ENCODE measurements around the gene GDPD2.

The GDPD2 gene

GRCh38 chrX:70436343-70436742 lies 13.2 kb downstream of the GDPD2 start:
- DNase-seq (ENCODE audit: low read depth, low spot score) = no peak
- H3K27ac ChIP-seq = no peak overlapping the region

- H3K27ac ChIP-seq = no peak overlapping the region
- no peak for DNase-seq (ENCODE audit: low read depth, low spot score)
Measured at GRCh38 chrX:70437011-70437410, 13.9 kb downstream of the GDPD2 start.

GRCh38 chrX:70437921-70438665 lies 15.0 kb downstream of the GDPD2 start:
- DNase-seq (ENCODE audit: low read depth, low spot score) = no peak
- H3K27ac ChIP-seq = peak overlapping the region; percentile 65

- DNase-seq (ENCODE audit: low read depth, low spot score) = no peak
- H3K27ac ChIP-seq = peak overlapping the region; percentile 65
Measured at GRCh38 chrX:70439016-70439415, 15.9 kb downstream of the GDPD2 start.

GRCh38 chrX:70442224-70442623 lies 19.1 kb downstream of the GDPD2 start:
- no peak for DNase-seq (ENCODE audit: low read depth, low spot score)
- no peak overlapping the region for H3K27ac ChIP-seq

- no peak within 1 kb of the TSS for H3K27ac ChIP-seq
- no peak for DNase-seq (ENCODE audit: low read depth, low spot score)
Measured at GRCh38 chrX:70444326-70444945, 21.3 kb downstream of the GDPD2 start, which contains the start of gene DLG3. Gene DLG3, plus strand, starts transcription at chrX:70444835. Its CDS starts 367 bp downstream, at chrX:70445202.

- no peak overlapping the region for H3K27ac ChIP-seq
- no peak for DNase-seq (ENCODE audit: low read depth, low spot score)
Measured at GRCh38 chrX:70444946-70445656, 22.0 kb downstream of the GDPD2 start.

- H3K27ac ChIP-seq = no peak overlapping the region
- DNase-seq (ENCODE audit: low read depth, low spot score) = no peak
Measured at GRCh38 chrX:70445951-70446350, 22.8 kb downstream of the GDPD2 start.

GRCh38 chrX:70446380-70447350 lies 23.6 kb downstream of the GDPD2 start:
- DNase-seq (ENCODE audit: low read depth, low spot score) = no peak

GRCh38 chrX:70449457-70449966 lies 26.4 kb downstream of the GDPD2 start:
- H3K27ac ChIP-seq = no peak overlapping the region
- no peak for DNase-seq (ENCODE audit: low read depth, low spot score)

More at GRCh38 chrX:70446380-70447350, 23.6 kb downstream of the GDPD2 start:
- no peak overlapping the region for H3K27ac ChIP-seq

GRCh38 chrX:70452143-70452733 lies 29.1 kb downstream of the GDPD2 start:
- H3K27ac ChIP-seq = peak overlapping the region; percentile 40
- DNase-seq (ENCODE audit: low read depth, low spot score) = no peak

- no peak for DNase-seq (ENCODE audit: low read depth, low spot score)
- H3K27ac ChIP-seq = peak overlapping the region; percentile 40
Measured at GRCh38 chrX:70453024-70453618, 30.0 kb downstream of the GDPD2 start.

- H3K27ac ChIP-seq = peak overlapping the region; percentile 56
- no peak for DNase-seq (ENCODE audit: low read depth, low spot score)
Measured at GRCh38 chrX:70454441-70455365, 31.6 kb downstream of the GDPD2 start.

- H3K27ac ChIP-seq = peak overlapping the region; percentile 56
- no peak for DNase-seq (ENCODE audit: low read depth, low spot score)
Measured at GRCh38 chrX:70455366-70456202, 32.5 kb downstream of the GDPD2 start.

GRCh38 chrX:70456256-70456655 lies 33.1 kb downstream of the GDPD2 start:
- H3K27ac ChIP-seq = peak overlapping the region; percentile 56
- DNase-seq (ENCODE audit: low read depth, low spot score) = no peak

GRCh38 chrX:70461026-70461425 lies 37.9 kb downstream of the GDPD2 start:
- DNase-seq (ENCODE audit: low read depth, low spot score) = no peak
- H3K27ac ChIP-seq = no peak overlapping the region

GRCh38 chrX:70464051-70464450 lies 40.9 kb downstream of the GDPD2 start:
- H3K27ac ChIP-seq = no peak overlapping the region
- no peak for DNase-seq (ENCODE audit: low read depth, low spot score)

Measured in epithelial cell of prostate (primary cell).